Activated naive CD4-positive, alpha-beta T cell (primary cell): ENCODE data around the gene EZR.

ENCODE experiments used
- DNase-seq, 4 experiments: peaks; one replicate each; lab custom pipeline; 2025; lab: John Stamatoyannopoulos, UW

EZR gene

DNA sequence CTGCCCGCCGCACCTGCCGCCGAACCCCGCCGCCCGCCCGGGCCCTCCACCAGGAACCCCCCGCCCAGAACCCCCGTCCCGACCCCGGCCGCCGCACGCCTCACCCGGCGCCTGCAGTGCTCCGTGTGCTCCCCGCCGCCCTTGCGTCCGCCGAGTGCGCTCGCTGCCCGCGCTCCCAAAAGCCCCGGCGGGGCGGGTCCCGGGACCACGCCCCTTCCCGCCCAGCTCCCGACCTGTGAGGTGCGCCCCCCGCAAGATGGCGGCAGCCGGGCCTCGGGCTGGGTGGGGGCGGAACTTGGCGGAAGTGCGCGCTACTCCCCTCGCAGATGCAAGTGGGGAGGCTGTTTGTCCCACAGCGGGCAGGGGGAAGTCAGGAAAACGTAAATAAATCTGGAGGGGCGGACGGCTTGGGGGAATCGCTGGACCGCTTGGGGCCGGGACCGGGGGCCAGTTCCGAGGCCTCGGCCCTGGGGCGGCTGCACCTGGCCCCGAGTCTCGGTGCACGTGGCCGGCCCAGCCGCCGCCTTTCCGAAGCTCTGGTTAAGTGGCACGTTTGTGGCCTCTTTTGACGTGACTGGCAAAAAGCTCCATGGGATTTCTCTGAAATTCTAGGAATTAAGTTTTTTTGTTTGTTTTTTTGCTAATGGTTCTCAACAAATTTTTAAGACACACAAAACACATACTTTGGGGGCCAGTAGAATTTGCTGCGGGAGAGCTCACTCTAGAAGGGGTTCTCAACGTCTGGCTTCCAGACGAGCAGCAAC, at the start of gene EZR:
Gene EZR, minus strand, starts transcription at position 156 of the 764 bp plus-strand sequence. CDS start 1,275 bp downstream, outside the sequence.
- peak; percentile 38 to 79 (median 46) for DNase-seq

DNA sequence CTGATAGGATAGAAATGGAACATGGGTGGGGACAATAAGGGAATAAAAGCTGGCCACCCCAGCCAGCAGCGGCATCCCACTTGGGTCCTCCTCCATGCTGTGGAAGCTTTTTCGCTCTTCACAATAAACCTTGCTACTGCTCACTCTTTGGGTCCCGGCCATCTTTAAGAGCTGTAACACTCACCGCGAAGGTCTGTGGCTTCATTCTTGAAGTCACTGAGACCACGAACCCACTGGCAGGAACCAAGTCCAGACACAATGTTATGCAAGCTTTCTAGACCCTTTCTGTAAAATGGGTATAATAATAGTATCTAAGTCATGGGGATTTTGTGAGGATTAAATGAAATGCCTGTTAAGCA, 48.9 kb upstream of the EZR start:
- no peak for DNase-seq

DNA sequence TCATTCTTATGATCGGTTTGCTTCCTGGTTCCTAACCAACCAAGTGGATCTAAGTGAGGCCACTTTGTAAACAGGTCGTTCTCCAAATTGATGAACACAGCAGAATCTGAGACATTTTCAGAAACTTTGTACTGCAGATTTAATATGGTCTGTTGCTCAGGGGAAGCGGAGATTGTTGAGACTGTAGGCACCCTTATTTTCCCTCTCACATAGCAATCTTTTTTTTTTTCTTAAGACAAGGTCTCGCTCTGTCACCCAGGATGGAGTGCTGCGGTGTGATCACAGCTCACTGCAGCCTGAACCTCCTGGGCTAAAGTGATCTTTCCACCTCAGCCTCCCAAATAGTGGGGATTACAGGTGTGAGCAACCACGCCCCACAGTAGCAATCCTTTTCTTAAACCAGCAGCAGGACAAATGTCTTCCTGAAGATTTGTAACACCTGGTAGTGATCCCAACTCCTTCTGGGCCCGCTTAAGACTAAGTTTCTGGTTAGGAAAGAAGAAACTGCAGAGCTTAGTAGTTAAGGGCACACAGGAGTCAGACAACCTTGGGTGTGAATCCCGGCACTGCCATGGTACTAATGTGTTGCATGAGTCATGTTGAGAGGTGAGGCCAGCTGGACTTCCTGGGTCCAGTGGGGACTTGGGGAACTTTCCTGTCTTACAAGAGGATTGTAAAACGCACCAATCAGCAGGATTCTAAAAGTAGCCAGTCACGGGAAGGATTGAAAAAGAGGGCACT, 48.4 kb upstream of the EZR start:
- DNase-seq, result no peak

DNA sequence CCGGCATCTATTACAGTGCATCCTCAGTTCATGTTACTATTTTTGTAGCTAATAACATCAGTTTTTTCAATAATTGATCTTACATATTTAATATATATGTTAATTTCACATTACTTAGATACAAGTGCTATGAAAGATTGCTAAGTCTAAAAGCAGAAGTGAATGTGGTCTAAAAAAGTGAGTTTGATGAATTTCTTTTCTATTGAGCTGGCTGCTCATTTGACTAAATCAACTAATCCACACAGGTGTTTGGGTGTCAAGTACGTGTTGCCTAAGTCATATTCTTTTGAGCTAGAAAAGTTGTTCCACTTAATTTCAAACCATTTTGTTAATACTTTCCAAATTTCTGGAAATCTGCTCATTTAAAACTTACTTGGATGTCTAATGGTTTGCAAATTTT, 46.6 kb upstream of the EZR start:
- no peak for DNase-seq

GRCh38 chr6:158863646-158864045, 44.5 kb upstream of the EZR start:
- no peak for DNase-seq

GRCh38 chr6:158861686-158862381, 42.7 kb upstream of the EZR start:
- no peak for DNase-seq

GRCh38 chr6:158860279-158860865, 41.2 kb upstream of the EZR start:
- no peak for DNase-seq

DNA sequence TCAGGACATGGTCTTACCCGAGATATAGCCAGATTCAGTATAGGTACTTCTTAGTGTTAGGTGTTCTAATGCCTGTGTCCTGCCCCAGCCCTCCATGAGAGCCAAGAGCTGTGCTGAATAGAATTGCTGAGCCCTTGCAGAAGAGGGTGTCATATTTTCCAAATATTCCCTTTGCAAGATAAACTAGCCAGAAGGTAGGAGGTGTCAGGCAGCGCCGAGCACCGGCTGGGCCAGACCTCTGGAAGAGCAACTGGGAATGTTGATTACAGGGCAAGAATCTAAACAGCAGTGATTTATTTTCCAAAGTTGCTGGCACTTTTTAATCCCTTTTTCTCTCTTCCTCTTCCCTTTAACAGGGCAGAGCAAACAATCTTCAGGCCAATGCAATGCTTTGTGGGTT, 37.1 kb upstream of the EZR start:
- DNase-seq, result no peak

DNA sequence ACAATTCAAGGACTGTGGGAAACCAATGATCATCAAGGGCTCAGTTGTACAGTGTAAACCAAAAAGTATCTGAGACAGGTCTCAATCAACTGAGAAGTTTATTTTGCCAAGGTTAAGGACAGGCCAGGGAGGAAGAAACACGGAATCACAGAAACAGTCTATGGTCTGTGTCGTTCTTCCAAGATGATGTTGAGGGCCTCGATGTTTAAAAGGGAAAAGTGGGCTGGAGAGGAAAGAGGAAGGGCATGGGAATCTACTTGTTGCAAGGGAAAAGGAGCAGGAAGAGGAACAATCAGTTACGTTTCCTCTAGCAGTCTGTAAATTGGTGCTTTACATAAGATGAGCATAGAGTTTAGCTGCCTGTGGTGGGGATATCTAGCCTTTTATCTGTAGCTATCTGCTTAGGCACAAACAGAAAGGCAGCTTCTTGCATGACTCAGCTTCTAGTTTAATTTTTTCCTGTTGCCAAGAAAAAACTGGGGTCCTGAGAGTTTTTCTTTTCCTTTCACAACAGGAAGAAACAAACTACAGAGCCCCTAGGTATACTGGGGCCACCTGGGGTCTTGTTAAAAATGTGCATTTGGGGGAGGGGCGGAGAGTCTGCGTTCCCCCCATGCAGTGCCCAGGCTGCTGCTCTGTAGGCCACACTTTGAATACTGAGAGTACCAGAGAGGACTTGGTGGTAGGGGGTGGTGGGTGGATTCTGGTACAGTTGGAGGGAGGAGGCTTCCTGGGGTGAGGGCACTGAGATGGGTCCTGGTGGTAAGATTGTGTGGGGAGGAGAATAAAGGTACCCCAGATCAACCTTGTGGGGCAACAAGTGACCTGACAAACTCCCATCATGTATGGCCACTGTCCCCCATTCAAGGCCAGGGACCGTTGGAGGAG, 35.3 kb upstream of the EZR start:
- DNase-seq, result no peak

DNA sequence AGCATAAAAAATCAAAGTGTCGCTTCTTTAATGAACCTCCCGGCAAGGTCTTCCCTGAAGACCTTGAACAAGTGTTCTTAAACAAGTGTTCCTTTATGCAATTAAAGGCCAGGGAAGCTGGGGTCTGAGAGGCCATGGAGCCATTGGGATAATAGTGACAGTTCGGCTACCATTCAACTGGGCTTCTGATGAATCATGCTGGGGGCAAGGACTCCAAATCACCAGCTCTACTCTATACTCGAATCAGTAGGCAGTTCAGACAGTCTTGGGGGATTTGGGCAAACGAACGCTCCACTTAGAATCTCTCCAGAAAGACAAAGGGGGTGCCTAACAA, 34.7 kb upstream of the EZR start:
- DNase-seq, result no peak

GRCh38 chr6:158853072-158853879, 34.1 kb upstream of the EZR start:
- peak; percentile 49 to 74 (median 60) for DNase-seq

- DNase-seq, result no peak
Observed at GRCh38 chr6:158852312-158853071, 33.3 kb upstream of the EZR start.

DNA sequence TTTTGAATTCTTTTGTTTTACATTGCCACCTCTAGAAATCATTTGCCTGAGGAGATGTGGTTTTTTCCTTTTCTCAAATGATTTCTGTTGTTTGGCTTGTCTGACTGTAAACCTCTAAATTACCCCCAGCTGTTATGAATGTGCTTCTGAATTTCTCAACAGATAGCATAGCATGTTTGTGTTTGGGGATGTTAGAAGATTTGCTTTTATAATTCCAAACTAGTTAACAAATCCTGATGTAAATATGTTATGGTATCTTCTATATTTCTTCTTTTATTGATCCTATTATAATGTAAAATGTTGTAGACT, 31.6 kb upstream of the EZR start:
- no peak for DNase-seq

- DNase-seq, result peak in 1 of 4 experiments; percentile 14
Observed at GRCh38 chr6:158849899-158850806, 31.0 kb upstream of the EZR start.

- DNase-seq, result no peak
Observed at GRCh38 chr6:158848490-158848895, 29.3 kb upstream of the EZR start.

GRCh38 chr6:158847786-158848185, 28.6 kb upstream of the EZR start:
- no peak for DNase-seq

DNA sequence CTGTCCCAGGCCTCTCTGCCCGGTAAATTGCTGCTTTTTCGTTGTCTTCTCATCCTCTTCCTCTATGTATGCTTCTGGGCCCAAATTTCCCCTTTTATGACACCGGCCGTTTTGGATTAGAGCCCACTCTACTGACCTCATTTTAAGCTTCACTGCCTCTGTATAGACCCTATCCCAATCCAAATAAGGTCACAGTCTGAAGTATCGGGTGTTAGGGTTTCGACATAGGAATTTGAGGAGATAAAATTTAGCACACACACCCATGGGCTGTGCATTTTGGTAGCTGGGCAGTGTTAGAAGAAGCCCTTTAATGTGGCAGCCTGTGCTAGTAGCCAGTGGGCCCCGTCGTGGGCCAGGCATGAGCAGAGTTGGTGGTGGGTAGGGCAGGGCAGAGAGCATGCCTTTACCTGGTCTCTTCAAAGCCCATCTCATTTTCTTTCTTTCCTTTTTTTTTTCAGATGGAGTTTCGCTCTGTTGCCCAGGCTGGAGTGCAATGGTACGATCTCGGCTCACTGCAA, 27.9 kb upstream of the EZR start:
- DNase-seq, result no peak

- no peak for DNase-seq
Observed at GRCh38 chr6:158843751-158844683, 24.8 kb upstream of the EZR start.
